Omental fat pad (tissue), 4 donors: ENCODE data around the gene VARS1. TPM values are rescaled to one million over a fixed set of nuclear protein-coding genes. Genes with fewer than 3 reads are reported as not detected.

ENCODE experiments used
- ATAC-seq: fragments of 150-250 bp; one replicate; pipeline ENCODE4 v1.9.1; 2016; ENCODE audit warnings: mild to moderate bottlenecking, moderate library complexity; ENCODE audit not compliant: low FRiP score
- DNase-seq: peaks from one replicate; pipeline ENCODE4 v3.0.0-alpha.2; 2019; ENCODE audit warnings: low spot score
- CTCF ChIP-seq, 3 donors: fragments of 450-650 bp; IDR thresholded peaks; one replicate each; pipeline ENCODE4 v1.5.1; 2016 to 2017; ENCODE audit warnings: antibody characterized with exemption in 3 of 3, mild to moderate bottlenecking in 3 of 3, moderate library complexity in 2 of 3
- total RNA-seq, 4 donors: library from RNA; depleted of rRNA; stranded (reverse); fragments of >200 nt; gene quantifications; one replicate each; pipeline ENCODE4 v1.1.0, GENCODE V29; 2016

The VARS1 gene
- total RNA-seq, 4 donors from 2014 or later, result 31.6 to 47.0 (median 34.6) TPM

GRCh38 chr6:31778999-31779885 lies 16.3 kb downstream of the VARS1 start:
- no peak for TF ChIP-seq CTCF (IDR thresholded peaks at IDR 0.05)
- DNase-seq, result no peak
- ATAC-seq, result no peak

DNA sequence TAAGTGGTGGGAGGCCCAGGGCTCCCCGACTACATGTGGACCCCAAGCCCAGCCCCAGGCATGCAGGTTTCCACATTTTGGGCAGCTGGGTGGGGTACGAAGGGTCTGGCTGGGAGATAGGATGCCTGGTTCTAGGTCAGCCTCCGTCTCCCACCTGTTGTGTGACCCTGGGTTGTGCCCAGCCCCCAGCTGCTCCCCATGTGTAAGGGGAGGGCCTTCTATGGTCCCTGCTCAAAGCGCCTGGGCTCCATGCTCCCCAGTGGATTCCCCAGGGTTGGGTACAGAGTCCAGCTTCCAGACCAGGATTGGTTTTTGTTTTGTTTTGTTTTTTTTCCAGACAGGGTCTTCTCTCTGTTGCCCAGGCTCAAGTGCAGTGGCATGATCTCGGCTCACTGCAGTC lies 17.4 kb downstream of the VARS1 start:
- no peak for ATAC-seq
- DNase-seq, result no peak
- no peak for TF ChIP-seq CTCF (IDR thresholded peaks at IDR 0.05)

GRCh38 chr6:31777667-31778050 lies 17.9 kb downstream of the VARS1 start:
- ATAC-seq (no peak), DNase-seq (no peak)
- TF ChIP-seq CTCF (IDR thresholded peaks at IDR 0.05), result no peak

GRCh38 chr6:31776989-31777666 lies 18.4 kb downstream of the VARS1 start, which contains the start of gene VWA7:
TSS of gene VWA7 (minus strand) at chr6:31777328. CDS start at chr6:31776779, 549 bp downstream.
- ATAC-seq, result peak; percentile 94
- no peak for TF ChIP-seq CTCF (IDR thresholded peaks at IDR 0.05)
- peak; percentile 77 for DNase-seq

GRCh38 chr6:31776485-31776988 lies 19.0 kb downstream of the VARS1 start:
- TF ChIP-seq CTCF (IDR thresholded peaks at IDR 0.05), result no peak
- ATAC-seq (no peak), DNase-seq (no peak)

DNA sequence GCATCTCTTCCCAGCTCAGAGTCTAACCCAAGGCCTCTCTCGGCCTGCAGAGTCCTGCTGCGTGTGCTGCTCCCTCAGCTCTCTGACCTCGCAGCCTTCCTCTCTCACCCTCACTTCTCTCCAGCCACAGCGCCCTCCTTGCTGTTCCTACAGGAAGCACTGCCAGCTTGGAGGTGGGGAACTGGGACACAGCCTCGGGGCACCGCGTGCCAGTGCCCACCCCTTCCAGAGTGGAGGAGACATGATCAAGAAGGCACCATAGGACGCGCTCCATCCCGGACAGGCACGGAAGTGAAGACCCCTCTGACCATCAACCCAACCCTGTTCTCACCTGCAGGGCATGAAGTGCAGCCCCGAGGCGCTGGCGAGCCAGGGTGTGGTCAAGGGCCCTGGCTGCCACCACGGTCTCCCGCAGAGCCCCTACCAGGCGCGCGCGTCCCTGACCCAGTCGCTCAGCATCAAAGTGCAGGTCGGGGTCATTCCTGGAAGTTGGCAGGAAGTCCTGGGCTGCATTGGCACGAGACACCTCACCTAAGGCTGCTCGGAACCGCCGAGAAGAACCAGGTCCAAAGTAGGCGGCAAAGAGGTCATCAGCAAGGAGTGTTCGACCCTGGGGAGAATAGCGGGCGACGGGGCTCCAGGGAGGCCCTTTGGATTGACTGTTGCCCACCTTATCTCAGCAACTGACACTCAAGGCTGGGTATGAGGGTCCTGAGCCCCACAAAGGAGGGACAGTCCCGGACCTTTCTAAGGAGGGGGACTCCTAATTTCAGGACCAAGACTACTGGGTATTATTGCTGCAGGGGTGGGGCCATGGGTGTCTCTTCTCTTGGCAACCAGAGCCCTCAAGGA lies 19.7 kb downstream of the VARS1 start:
- DNase-seq, result no peak
- no peak for TF ChIP-seq CTCF (IDR thresholded peaks at IDR 0.05)
- no peak for ATAC-seq
